ENCODE measurements around the gene NDUFB2.

DNA sequence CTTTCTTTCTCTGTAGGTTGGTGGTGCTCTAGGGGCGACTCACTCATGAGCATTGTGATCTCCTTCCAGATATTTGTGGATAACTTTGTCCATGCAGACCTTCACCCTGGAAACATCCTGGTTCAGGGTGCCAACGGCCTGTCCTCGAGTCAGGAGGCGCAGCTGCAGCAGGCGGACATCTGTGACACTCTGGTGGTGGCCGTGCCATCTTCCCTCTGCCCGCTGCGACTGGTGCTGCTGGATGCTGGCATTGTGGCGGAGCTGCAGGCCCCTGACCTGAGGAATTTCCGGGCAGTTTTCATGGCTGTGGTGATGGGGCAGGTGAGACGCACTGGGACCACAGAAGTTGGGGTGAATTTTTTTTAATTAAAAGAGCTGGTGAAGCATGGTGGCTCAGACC, 9.6 kb upstream of the NDUFB2 start:
- TF ChIP-seq, protein P1, sequence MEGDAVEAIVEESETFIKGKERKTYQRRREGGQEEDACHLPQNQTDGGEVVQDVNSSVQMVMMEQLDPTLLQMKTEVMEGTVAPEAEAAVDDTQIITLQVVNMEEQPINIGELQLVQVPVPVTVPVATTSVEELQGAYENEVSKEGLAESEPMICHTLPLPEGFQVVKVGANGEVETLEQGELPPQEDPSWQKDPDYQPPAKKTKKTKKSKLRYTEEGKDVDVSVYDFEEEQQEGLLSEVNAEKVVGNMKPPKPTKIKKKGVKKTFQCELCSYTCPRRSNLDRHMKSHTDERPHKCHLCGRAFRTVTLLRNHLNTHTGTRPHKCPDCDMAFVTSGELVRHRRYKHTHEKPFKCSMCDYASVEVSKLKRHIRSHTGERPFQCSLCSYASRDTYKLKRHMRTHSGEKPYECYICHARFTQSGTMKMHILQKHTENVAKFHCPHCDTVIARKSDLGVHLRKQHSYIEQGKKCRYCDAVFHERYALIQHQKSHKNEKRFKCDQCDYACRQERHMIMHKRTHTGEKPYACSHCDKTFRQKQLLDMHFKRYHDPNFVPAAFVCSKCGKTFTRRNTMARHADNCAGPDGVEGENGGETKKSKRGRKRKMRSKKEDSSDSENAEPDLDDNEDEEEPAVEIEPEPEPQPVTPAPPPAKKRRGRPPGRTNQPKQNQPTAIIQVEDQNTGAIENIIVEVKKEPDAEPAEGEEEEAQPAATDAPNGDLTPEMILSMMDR (IDR thresholded peaks at IDR 0.05; ENCODE audit: extremely low read depth in 1 of 2, insufficient read depth in 1 of 2, low read depth in 1 of 2, low read length in 2 of 2), result no peak
- TF ChIP-seq POLR2A (IDR thresholded peaks at IDR 0.05; ENCODE audit: low read depth, low read length) (no peak), EZH2 (IDR thresholded peaks at IDR 0.05; ENCODE audit: borderline replicate concordance, low read depth, low read length, severe bottlenecking) (no peak), POLR2AphosphoS5 (IDR thresholded peaks at IDR 0.05; ENCODE audit: insufficient read depth, low read depth, low read length) (no peak), GATA2 (IDR thresholded peaks at IDR 0.05; ENCODE audit: insufficient read depth, insufficient read length, low read depth, low read length) (no peak), MYC (IDR thresholded peaks at IDR 0.05; ENCODE audit: low read depth, low read length) (no peak), FOS (IDR thresholded peaks at IDR 0.05; ENCODE audit: borderline replicate concordance, insufficient read depth, low read length) (no peak), JUN (IDR thresholded peaks at IDR 0.05; ENCODE audit: borderline replicate concordance, insufficient read depth, insufficient read length, low read depth) (no peak)
- TF ChIP-seq, protein P2, sequence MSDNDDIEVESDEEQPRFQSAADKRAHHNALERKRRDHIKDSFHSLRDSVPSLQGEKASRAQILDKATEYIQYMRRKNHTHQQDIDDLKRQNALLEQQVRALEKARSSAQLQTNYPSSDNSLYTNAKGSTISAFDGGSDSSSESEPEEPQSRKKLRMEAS (IDR thresholded peaks at IDR 0.05; ENCODE audit: insufficient read depth, insufficient read length), result no peak
